Measurements from ENCODE around the gene RRP12.
"Not testable (repeated sequence)": the region's sequence is repeated elsewhere in the genome, so short reads cannot be mapped to it uniquely, and the experiment has no call there.

The RRP12 gene

GRCh38 chr10:97400665-97401454 is at the start of gene RRP12:
RRP12 (minus strand) TSS chr10:97401340; CDS start chr10:97401231, 109 bp downstream.
- peak; percentile 100 for DNase-seq

- DNase-seq = no peak
Measured at GRCh38 chr10:97450828-97451227, 49.7 kb upstream of the RRP12 start.

GRCh38 chr10:97445722-97446639 is 44.8 kb upstream of the RRP12 start, which contains the start of the genes EXOSC1 and ZDHHC16:
EXOSC1 (minus strand) TSS chr10:97446006; CDS start chr10:97445985, 21 bp downstream.
ZDHHC16 (plus strand) TSS chr10:97446175; CDS start chr10:97451676, 5,501 bp downstream.
- DNase-seq = peak; percentile 98

- no peak for DNase-seq
Measured at GRCh38 chr10:97445357-97445721, 44.2 kb upstream of the RRP12 start.

GRCh38 chr10:97444212-97444611 is 43.1 kb upstream of the RRP12 start:
- DNase-seq = no peak

- DNase-seq = no peak
Measured at GRCh38 chr10:97442277-97442676, 41.1 kb upstream of the RRP12 start.

- no peak for DNase-seq
Measured at GRCh38 chr10:97435211-97435610, 34.1 kb upstream of the RRP12 start.

- no peak for DNase-seq
Measured at GRCh38 chr10:97434557-97434956, 33.4 kb upstream of the RRP12 start.

- no peak for DNase-seq
Measured at GRCh38 chr10:97434055-97434454, 32.9 kb upstream of the RRP12 start.

GRCh38 chr10:97428572-97428981 is 27.4 kb upstream of the RRP12 start:
- DNase-seq = no peak

- DNase-seq = peak; percentile 47
Measured at GRCh38 chr10:97427571-97428179, 26.5 kb upstream of the RRP12 start.

GRCh38 chr10:97426776-97427570 is 25.8 kb upstream of the RRP12 start:
- peak; percentile 39 for DNase-seq

- DNase-seq = peak; percentile 96
Measured at GRCh38 chr10:97425964-97426775, 25.0 kb upstream of the RRP12 start, which contains the start of gene PGAM1. PGAM1 (plus strand) TSS chr10:97426191; CDS start chr10:97426308, 117 bp downstream.

GRCh38 chr10:97423757-97424098 is 22.6 kb upstream of the RRP12 start:
- DNase-seq = not testable (repeated sequence)

GRCh38 chr10:97416565-97416964 is 15.4 kb upstream of the RRP12 start:
- no peak for DNase-seq

GRCh38 chr10:97412891-97413304 is 11.8 kb upstream of the RRP12 start:
- no peak for DNase-seq

GRCh38 chr10:97411406-97411805 is 10.3 kb upstream of the RRP12 start:
- DNase-seq = peak; percentile 50

- no peak for DNase-seq
Measured at GRCh38 chr10:97408496-97408992, 7.4 kb upstream of the RRP12 start.

- DNase-seq = no peak
Measured at GRCh38 chr10:97407952-97408248, 6.8 kb upstream of the RRP12 start.

- peak; percentile 94 for DNase-seq
Measured at GRCh38 chr10:97407211-97407951, 6.2 kb upstream of the RRP12 start.

GRCh38 chr10:97406483-97406882 is 5.3 kb upstream of the RRP12 start:
- DNase-seq = not testable (repeated sequence)

All from hematopoietic multipotent progenitor cell treated with erythropoietin and hydrocortisone succinate and interleukin-3 and kit ligand, for 6 days (in vitro differentiated cells).